ENCODE data around the gene GABRD.
"Not testable (repeated sequence)": the region's sequence is repeated elsewhere in the genome, so short reads cannot be mapped to it uniquely, and the experiment has no call there.

The GABRD gene

GRCh38 chr1:2019172-2019543 lies at the start of gene GABRD:
Gene GABRD, plus strand, starts transcription at chr1:2019345. Its CDS starts 79 bp downstream, at chr1:2019424.
- no peak for DNase-seq (ENCODE audit: low read depth)

GRCh38 chr1:1969505-1969900 lies 49.6 kb upstream of the GABRD start:
- no peak for DNase-seq (ENCODE audit: low read depth)

GRCh38 chr1:1969953-1970716 lies 49.0 kb upstream of the GABRD start:
- no peak for DNase-seq (ENCODE audit: low read depth)

- DNase-seq (ENCODE audit: low read depth), result no peak
Observed at GRCh38 chr1:1971017-1971416, 48.1 kb upstream of the GABRD start.

GRCh38 chr1:1971688-1972087 lies 47.5 kb upstream of the GABRD start:
- no peak for DNase-seq (ENCODE audit: low read depth)

GRCh38 chr1:1972976-1973715 lies 46.0 kb upstream of the GABRD start:
- DNase-seq (ENCODE audit: low read depth), result no peak

- no peak for DNase-seq (ENCODE audit: low read depth)
Observed at GRCh38 chr1:1973716-1974642, 45.2 kb upstream of the GABRD start.

GRCh38 chr1:1974834-1975233 lies 44.3 kb upstream of the GABRD start:
- DNase-seq (ENCODE audit: low read depth), result no peak

- DNase-seq (ENCODE audit: low read depth), result no peak
Observed at GRCh38 chr1:1975535-1975934, 43.6 kb upstream of the GABRD start.

GRCh38 chr1:1976031-1976430 lies 43.1 kb upstream of the GABRD start:
- no peak for DNase-seq (ENCODE audit: low read depth)

- DNase-seq (ENCODE audit: low read depth), result no peak
Observed at GRCh38 chr1:1978108-1978507, 41.0 kb upstream of the GABRD start.

- not testable (repeated sequence) for DNase-seq (ENCODE audit: low read depth)
Observed at GRCh38 chr1:1978690-1979481, 40.3 kb upstream of the GABRD start.

- DNase-seq (ENCODE audit: low read depth), result no peak
Observed at GRCh38 chr1:1979482-1980165, 39.5 kb upstream of the GABRD start.

- DNase-seq (ENCODE audit: low read depth), result no peak
Observed at GRCh38 chr1:1980467-1981141, 38.5 kb upstream of the GABRD start.

GRCh38 chr1:1981142-1981500 lies 38.0 kb upstream of the GABRD start:
- DNase-seq (ENCODE audit: low read depth), result no peak

- DNase-seq (ENCODE audit: low read depth), result not testable (repeated sequence)
Observed at GRCh38 chr1:1981631-1982327, 37.4 kb upstream of the GABRD start.

GRCh38 chr1:1982379-1983232 lies 36.5 kb upstream of the GABRD start:
- no peak for DNase-seq (ENCODE audit: low read depth)

GRCh38 chr1:1984560-1985070 lies 34.5 kb upstream of the GABRD start:
- DNase-seq (ENCODE audit: low read depth), result no peak
